ENCODE data around the gene CFAP97D2. TPM values are rescaled to one million over a fixed set of nuclear protein-coding genes. Genes with fewer than 3 reads are reported as not detected.

CFAP97D2 gene
- total RNA-seq, 1 donor from 2014 or later, result not detected

DNA sequence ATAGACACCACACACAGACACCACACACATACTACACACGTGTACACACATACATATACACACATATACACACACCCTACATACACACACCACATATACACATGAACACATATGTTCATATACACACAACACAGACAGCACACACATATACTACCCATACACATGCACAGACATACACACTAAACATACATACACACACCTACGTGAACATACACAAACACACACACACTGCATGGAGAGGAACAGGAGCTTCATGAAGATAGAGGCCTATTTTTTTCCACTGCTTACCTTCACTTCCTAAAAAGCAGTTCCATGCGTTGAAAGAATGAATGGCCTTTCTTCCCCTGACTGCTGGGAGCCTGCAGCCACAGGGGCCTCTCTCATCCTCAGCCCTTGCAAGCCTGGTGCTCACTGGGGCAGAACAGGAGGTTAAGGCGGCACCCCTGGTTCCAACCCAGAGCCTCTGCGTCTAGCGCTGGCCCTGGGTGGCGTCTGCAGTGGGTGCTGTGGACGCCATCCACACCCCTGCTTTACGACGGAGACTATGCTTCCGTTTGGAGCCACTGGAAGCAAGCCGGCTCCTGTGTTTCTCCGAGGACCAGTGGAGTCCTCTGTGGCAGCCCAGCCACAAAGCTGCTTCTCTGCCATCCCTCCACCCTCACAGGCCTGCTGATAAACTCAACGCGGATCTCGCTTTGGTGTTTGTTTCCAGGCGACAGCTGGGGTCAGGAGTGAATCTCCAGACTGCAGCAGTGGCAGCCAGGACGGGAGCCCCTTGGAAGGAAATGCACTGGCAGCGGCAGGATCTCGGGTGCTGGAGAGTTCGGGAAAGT lies 44.7 kb upstream of the CFAP97D2 start:
- H3K4me3 ChIP-seq (ENCODE audit: low read depth, low read length), result no peak overlapping the region
- TF ChIP-seq, protein P1, sequence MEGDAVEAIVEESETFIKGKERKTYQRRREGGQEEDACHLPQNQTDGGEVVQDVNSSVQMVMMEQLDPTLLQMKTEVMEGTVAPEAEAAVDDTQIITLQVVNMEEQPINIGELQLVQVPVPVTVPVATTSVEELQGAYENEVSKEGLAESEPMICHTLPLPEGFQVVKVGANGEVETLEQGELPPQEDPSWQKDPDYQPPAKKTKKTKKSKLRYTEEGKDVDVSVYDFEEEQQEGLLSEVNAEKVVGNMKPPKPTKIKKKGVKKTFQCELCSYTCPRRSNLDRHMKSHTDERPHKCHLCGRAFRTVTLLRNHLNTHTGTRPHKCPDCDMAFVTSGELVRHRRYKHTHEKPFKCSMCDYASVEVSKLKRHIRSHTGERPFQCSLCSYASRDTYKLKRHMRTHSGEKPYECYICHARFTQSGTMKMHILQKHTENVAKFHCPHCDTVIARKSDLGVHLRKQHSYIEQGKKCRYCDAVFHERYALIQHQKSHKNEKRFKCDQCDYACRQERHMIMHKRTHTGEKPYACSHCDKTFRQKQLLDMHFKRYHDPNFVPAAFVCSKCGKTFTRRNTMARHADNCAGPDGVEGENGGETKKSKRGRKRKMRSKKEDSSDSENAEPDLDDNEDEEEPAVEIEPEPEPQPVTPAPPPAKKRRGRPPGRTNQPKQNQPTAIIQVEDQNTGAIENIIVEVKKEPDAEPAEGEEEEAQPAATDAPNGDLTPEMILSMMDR (conservative IDR thresholded peaks at IDR 0.05; ENCODE audit: low read depth, low read length), result no peak
- DNase-seq (ENCODE audit: low read depth), result no peak

DNA sequence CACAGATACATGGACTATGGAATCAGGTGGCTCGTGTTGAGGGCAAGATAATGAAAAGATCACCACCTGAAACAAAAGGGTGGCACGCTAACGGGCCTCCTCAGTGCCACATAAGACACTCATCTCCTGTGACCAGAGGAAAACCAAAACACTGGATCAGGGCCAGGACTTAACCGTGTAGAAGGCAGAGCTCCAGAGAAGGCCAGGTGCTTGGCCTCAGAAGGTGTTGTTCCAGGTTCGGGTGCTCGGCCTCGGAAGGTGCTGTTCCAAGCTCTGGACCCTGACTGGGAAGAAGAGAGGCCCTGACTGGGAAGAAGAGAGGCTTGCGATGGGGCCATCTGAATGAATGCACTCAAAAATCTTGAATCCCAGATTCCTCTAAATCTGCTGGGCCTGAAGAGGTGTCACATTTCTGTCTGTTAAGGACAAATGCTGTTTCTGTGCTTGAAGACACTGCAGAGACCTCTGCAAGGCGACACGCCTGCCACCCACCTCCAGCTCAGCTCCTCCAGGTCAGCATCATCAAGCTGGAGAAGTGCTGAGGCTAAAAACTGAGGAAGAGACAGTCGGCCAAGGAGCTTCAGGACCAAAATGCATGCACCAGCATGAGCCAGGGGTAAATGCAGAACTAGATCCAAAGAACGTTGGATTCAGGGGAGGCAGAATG lies 44.0 kb upstream of the CFAP97D2 start:
- no peak for DNase-seq (ENCODE audit: low read depth)
- H3K4me3 ChIP-seq (ENCODE audit: low read depth, low read length), result no peak overlapping the region
- TF ChIP-seq, protein P1 (conservative IDR thresholded peaks at IDR 0.05; ENCODE audit: low read depth, low read length), result no peak

DNA sequence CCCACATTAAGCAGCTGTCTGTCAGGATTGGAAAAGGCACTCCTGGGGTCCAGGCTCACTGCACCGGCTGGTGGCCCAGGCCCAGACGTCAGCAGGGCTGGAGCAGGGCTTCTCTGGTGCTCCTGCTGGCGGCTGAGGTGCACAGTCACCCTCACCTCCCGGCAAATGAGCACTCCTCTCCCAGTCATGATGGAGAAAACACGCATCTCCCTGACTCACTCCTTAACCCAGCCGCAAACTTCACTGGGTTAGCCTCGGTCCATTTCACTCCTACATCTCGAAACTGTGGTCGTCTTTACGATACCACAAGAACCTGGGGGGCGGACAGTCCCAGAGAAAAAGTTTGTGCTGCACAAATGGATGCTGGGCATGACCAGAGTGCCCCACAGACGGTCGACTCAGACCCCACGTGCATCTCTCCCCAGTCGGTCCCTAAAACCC lies 43.3 kb upstream of the CFAP97D2 start:
- DNase-seq (ENCODE audit: low read depth), result no peak
- no peak overlapping the region for H3K4me3 ChIP-seq (ENCODE audit: low read depth, low read length)
- TF ChIP-seq, protein P1 (conservative IDR thresholded peaks at IDR 0.05; ENCODE audit: low read depth, low read length), result no peak

DNA sequence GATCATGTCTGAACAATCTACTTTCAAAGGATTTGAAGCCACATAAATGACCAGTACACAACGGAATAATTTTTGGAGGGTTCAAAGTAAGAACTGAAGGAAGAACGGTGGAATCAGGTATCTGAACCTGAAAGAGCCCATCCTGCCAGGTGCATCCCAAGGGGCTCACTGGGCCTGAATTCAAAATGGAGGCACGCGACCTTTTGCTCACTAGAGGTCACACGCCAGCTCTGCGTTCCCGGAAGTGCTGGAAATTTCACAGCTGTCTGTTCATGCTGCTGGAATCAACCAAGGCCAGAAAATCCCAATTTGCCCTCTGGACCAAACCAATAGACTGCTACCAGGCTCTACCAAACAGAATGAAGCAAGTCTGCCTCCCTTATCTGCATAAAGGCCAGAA lies 42.5 kb upstream of the CFAP97D2 start:
- no peak for DNase-seq (ENCODE audit: low read depth)
- no peak overlapping the region for H3K4me3 ChIP-seq (ENCODE audit: low read depth, low read length)
- TF ChIP-seq, protein P1 (conservative IDR thresholded peaks at IDR 0.05; ENCODE audit: low read depth, low read length), result no peak

DNA sequence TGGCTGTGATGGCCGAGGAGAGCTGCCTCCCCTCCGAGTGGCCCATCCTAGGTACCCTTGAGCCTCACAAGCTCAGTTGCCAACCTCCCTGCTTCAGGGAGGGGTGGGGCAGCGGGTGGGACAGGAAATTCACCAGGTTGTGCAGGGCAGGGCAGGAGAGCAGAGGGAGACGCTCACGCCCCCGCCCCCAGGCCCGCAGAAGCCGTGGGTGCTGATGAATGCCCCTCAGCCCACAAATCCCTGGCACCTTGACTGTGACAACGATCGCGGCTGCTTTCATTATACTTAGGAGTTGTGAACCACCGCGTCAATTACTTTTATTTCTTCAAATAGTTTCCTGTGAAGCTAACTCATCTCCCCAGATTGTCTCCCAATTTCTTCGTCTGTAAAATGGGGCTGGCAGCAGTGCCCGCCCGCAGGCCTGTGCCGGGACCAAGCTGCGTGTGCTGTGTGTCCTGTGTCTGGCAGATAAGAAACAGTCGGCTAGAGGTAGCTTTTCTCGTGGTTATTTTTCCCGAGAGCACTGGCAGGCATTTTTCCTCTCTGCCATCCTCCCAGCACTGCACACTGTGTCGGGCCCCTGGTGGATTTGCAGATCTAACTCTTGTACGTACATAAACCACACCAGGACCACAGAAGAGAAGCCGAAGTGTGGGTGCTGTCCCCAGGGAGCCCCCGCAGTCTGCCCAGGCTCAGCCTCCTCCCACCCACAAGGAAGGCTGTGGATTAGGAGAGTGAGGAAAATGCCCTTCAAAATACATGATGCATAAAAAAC lies 38.7 kb upstream of the CFAP97D2 start:
- DNase-seq (ENCODE audit: low read depth), result no peak
- no peak overlapping the region for H3K4me3 ChIP-seq (ENCODE audit: low read depth, low read length)
- TF ChIP-seq, protein P1 (conservative IDR thresholded peaks at IDR 0.05; ENCODE audit: low read depth, low read length), result no peak

DNA sequence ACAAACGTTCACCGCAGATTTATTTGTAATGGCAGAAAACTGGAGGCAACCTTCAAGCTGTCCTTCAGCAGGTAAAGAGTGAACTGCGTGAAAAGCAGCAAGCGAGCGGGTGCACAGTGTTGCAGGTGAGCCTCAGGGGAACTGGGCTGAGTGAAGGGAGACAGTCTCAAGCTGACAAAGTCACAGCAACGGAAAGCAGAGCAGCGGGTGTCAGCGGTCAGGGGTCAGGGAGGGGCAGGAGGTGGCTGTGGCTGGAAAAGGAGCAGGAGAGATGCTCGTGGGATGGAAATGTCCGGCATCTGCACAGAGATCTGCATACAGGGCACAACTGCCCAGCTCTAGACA lies 38.2 kb upstream of the CFAP97D2 start:
- TF ChIP-seq, protein P1 (conservative IDR thresholded peaks at IDR 0.05; ENCODE audit: low read depth, low read length), result no peak

More for the DNA sequence above, 38.2 kb upstream of the CFAP97D2 start:
- DNase-seq (ENCODE audit: low read depth), result no peak
- H3K4me3 ChIP-seq (ENCODE audit: low read depth, low read length), result no peak overlapping the region
